GM21737 (cell line): ENCODE data around the gene CORIN.
"Not testable (repeated sequence)": the region's sequence is repeated elsewhere in the genome, so short reads cannot be mapped to it uniquely, and the experiment has no call there.

ENCODE experiments used
- ATAC-seq: cut with Tn5 transposase; IDR thresholded peaks from one replicate; pipeline ENCODE4 v1.9.1; 2021; ENCODE audit warnings: mild to moderate bottlenecking, moderate library complexity; ENCODE audit not compliant: unreplicated experiment

Gene CORIN

GRCh38 chr4:47577779-47578553 lies 259.9 kb downstream of the CORIN start:
- no peak for ATAC-seq

- no peak for ATAC-seq
Measured at GRCh38 chr4:47572981-47573380, 264.9 kb downstream of the CORIN start.

- no peak for ATAC-seq
Measured at GRCh38 chr4:47570816-47571215, 267.1 kb downstream of the CORIN start.

- no peak for ATAC-seq
Measured at GRCh38 chr4:47567511-47567910, 270.4 kb downstream of the CORIN start.

- ATAC-seq = no peak
Measured at GRCh38 chr4:47566969-47567368, 270.9 kb downstream of the CORIN start.

- ATAC-seq = no peak
Measured at GRCh38 chr4:47566566-47566965, 271.3 kb downstream of the CORIN start.

- no peak for ATAC-seq
Measured at GRCh38 chr4:47562297-47562696, 275.6 kb downstream of the CORIN start.

GRCh38 chr4:47561331-47561730 lies 276.5 kb downstream of the CORIN start:
- ATAC-seq = no peak

- ATAC-seq = no peak
Measured at GRCh38 chr4:47560682-47561081, 277.2 kb downstream of the CORIN start.

- no peak for ATAC-seq
Measured at GRCh38 chr4:47557255-47557654, 280.6 kb downstream of the CORIN start.

GRCh38 chr4:47555920-47556319 lies 281.9 kb downstream of the CORIN start:
- not testable (repeated sequence) for ATAC-seq

- ATAC-seq = no peak
Measured at GRCh38 chr4:47553329-47554125, 284.3 kb downstream of the CORIN start.

- no peak for ATAC-seq
Measured at GRCh38 chr4:47551682-47552081, 286.2 kb downstream of the CORIN start.

- ATAC-seq = no peak
Measured at GRCh38 chr4:47550899-47551548, 286.8 kb downstream of the CORIN start.

GRCh38 chr4:47550357-47550756 lies 287.5 kb downstream of the CORIN start:
- not testable (repeated sequence) for ATAC-seq
